Measurements from ENCODE around the gene SOCS7. TPM values are rescaled to one million over a fixed set of nuclear protein-coding genes. Genes with fewer than 3 reads are reported as not detected.

The SOCS7 gene
- total and polyA plus RNA-seq, 4 experiments from 2014 or later: 0.11 to 24.7 (median 12.4) TPM

GRCh38 chr17:38421171-38421841 lies 69.7 kb downstream of the SOCS7 start:
- intact Hi-C loops (cut with micrococcal nuclease): no loop called here
- Mint-ChIP-seq H3K4me1 (peaks cover 2 to 12% (median 6%) of the 10 kb centered on the region in 4 donors), H3K4me3 (no peak overlapping the region), H3K27me3 (peaks cover 42 to 58% of the 10 kb centered on the region in 2 donors), H3K27ac (no peak overlapping the region), H3K9me3 (no peaks in the 10 kb centered on the region), H3K36me3 (no peaks in the 10 kb centered on the region)
- Histone ChIP-seq H3K27ac (ENCODE audit: low read depth, low read length) (no peak overlapping the region), H3K4me3 (ENCODE audit: low read length in 2 of 2) (no peak overlapping the region), H3K4me1 (ENCODE audit: insufficient read depth, low read length) (peaks cover 4% of the 10 kb centered on the region), H3K36me3 (ENCODE audit: insufficient read depth, low read length) (no peaks in the 10 kb centered on the region), H3K9me3 (ENCODE audit: control insufficient read depth in 1 of 2, low read length in 2 of 2) (no peaks in the 10 kb centered on the region), H3K27me3 (ENCODE audit: insufficient read depth, low read length) (peaks cover 22% of the 10 kb centered on the region)
- no peak for DNase-seq
- POLR2A ChIA-PET (ENCODE audit: partially characterized antibody): no interaction called here
- CTCF ChIA-PET (ENCODE audit: partially characterized antibody): interaction anchor here (1.3 to 2.9 kb wide), 3 partner anchors 62 to 72 kb away, joined by 3 to 17 read pairs (median 4); partner anchors contain the start of gene SOCS7

- H3K4me3 Mint-ChIP-seq: no peak overlapping the region
- Histone ChIP-seq H3K4me1 (ENCODE audit: insufficient read depth, low read length) (peaks cover 5% of the 10 kb centered on the region), H3K27me3 (ENCODE audit: insufficient read depth, low read length) (peaks cover 22% of the 10 kb centered on the region), H3K27ac (ENCODE audit: low read depth, low read length) (no peak overlapping the region), H3K4me3 (ENCODE audit: low read length in 2 of 2) (no peak overlapping the region), H3K36me3 (ENCODE audit: insufficient read depth, low read length) (no peaks in the 10 kb centered on the region), H3K9me3 (ENCODE audit: control insufficient read depth in 1 of 2, low read length in 2 of 2) (no peaks in the 10 kb centered on the region)
- intact Hi-C loops (cut with micrococcal nuclease): no loop called here
- H3K4me1 Mint-ChIP-seq: peaks cover 2 to 12% (median 6%) of the 10 kb centered on the region in 4 donors
- no peaks in the 10 kb centered on the region for H3K36me3 Mint-ChIP-seq
- CTCF ChIA-PET (ENCODE audit: partially characterized antibody): interaction anchor here (1.3 to 2.9 kb wide), 3 partner anchors 63 to 73 kb away, joined by 3 to 17 read pairs (median 4); partner anchors contain the start of gene SOCS7
- peaks cover 36 to 51% of the 10 kb centered on the region in 2 donors for H3K27me3 Mint-ChIP-seq
- DNase-seq: no peak
- H3K9me3 Mint-ChIP-seq: no peaks in the 10 kb centered on the region
- POLR2A ChIA-PET (ENCODE audit: partially characterized antibody): no interaction called here
- H3K27ac Mint-ChIP-seq: no peak overlapping the region
Observed at GRCh38 chr17:38421871-38422827, 70.5 kb downstream of the SOCS7 start.

GRCh38 chr17:38424297-38424972 lies 72.8 kb downstream of the SOCS7 start:
- Histone ChIP-seq H3K4me3 (ENCODE audit: low read length in 2 of 2) (no peak overlapping the region), H3K4me1 (ENCODE audit: insufficient read depth, low read length) (peaks cover 10% of the 10 kb centered on the region), H3K36me3 (ENCODE audit: insufficient read depth, low read length) (no peaks in the 10 kb centered on the region), H3K27me3 (ENCODE audit: insufficient read depth, low read length) (peaks cover 15% of the 10 kb centered on the region), H3K27ac (ENCODE audit: low read depth, low read length) (no peak overlapping the region), H3K9me3 (ENCODE audit: control insufficient read depth in 1 of 2, low read length in 2 of 2) (no peaks in the 10 kb centered on the region)
- intact Hi-C loops (cut with micrococcal nuclease): no loop called here
- CTCF ChIA-PET (ENCODE audit: partially characterized antibody): interaction anchor here (0.8 to 2.9 kb wide), 10 partner anchors 11 to 84 kb away, joined by 3 to 17 read pairs (median 3); no protein-coding TSS in a partner anchor
- Mint-ChIP-seq H3K9me3 (no peaks in the 10 kb centered on the region), H3K27ac (peak overlapping the region in 1 of 7 donors; percentile 64), H3K4me3 (no peak overlapping the region), H3K4me1 (peaks cover 4 to 12% (median 10%) of the 10 kb centered on the region in 4 donors), H3K27me3 (peaks cover 25 to 43% of the 10 kb centered on the region in 2 donors), H3K36me3 (no peaks in the 10 kb centered on the region)
- DNase-seq: no peak
- POLR2A ChIA-PET (ENCODE audit: partially characterized antibody): no interaction called here

- H3K4me1 Mint-ChIP-seq: peaks cover 4 to 12% (median 7%) of the 10 kb centered on the region in 4 donors
- no peak overlapping the region for H3K27ac Mint-ChIP-seq
- H3K36me3 ChIP-seq (ENCODE audit: insufficient read depth, low read length): no peaks in the 10 kb centered on the region
- POLR2A ChIA-PET (ENCODE audit: partially characterized antibody): no interaction called here
- no peaks in the 10 kb centered on the region for H3K36me3 Mint-ChIP-seq
- DNase-seq: no peak
- peaks cover 10% of the 10 kb centered on the region for H3K4me1 ChIP-seq (ENCODE audit: insufficient read depth, low read length)
- H3K9me3 Mint-ChIP-seq: no peaks in the 10 kb centered on the region
- H3K4me3 Mint-ChIP-seq: no peak overlapping the region
- intact Hi-C loops (cut with micrococcal nuclease): no loop called here
- no peak overlapping the region for H3K4me3 ChIP-seq (ENCODE audit: low read length in 2 of 2)
- peaks cover 15% of the 10 kb centered on the region for H3K27me3 ChIP-seq (ENCODE audit: insufficient read depth, low read length)
- H3K27me3 Mint-ChIP-seq: peaks cover 25 to 37% of the 10 kb centered on the region in 2 donors
- H3K27ac ChIP-seq (ENCODE audit: low read depth, low read length): no peak overlapping the region
- CTCF ChIA-PET (ENCODE audit: partially characterized antibody): interaction anchor here (1.5 to 2.4 kb wide), 2 partner anchors 11 to 60 kb away, joined by 3 to 15 read pairs; no protein-coding TSS in a partner anchor
- no peaks in the 10 kb centered on the region for H3K9me3 ChIP-seq (ENCODE audit: control insufficient read depth in 1 of 2, low read length in 2 of 2)
Observed at GRCh38 chr17:38425031-38425430, 73.4 kb downstream of the SOCS7 start.

- Mint-ChIP-seq H3K27ac (no peak overlapping the region), H3K9me3 (no peaks in the 10 kb centered on the region), H3K27me3 (peaks cover 25 to 36% of the 10 kb centered on the region in 2 donors), H3K4me1 (peaks cover 4 to 12% (median 7%) of the 10 kb centered on the region in 4 donors), H3K4me3 (peak overlapping the region in 2 of 8 donors; percentile 30 to 68), H3K36me3 (no peaks in the 10 kb centered on the region)
- peaks cover 10% of the 10 kb centered on the region for H3K27me3 ChIP-seq (ENCODE audit: insufficient read depth, low read length)
- ChIA-PET CTCF (ENCODE audit: partially characterized antibody) (interaction anchor here (1.5 kb wide), 1 partner anchor 60 kb away, joined by 3 read pairs; no protein-coding TSS in a partner anchor), POLR2A (ENCODE audit: partially characterized antibody) (no interaction called here)
- no peak for DNase-seq
- H3K36me3 ChIP-seq (ENCODE audit: insufficient read depth, low read length): no peaks in the 10 kb centered on the region
- no peaks in the 10 kb centered on the region for H3K9me3 ChIP-seq (ENCODE audit: control insufficient read depth in 1 of 2, low read length in 2 of 2)
- H3K4me3 ChIP-seq (ENCODE audit: low read length in 2 of 2): no peak overlapping the region
- H3K4me1 ChIP-seq (ENCODE audit: insufficient read depth, low read length): peaks cover 10% of the 10 kb centered on the region
- intact Hi-C loops (cut with micrococcal nuclease): no loop called here
- H3K27ac ChIP-seq (ENCODE audit: low read depth, low read length): no peak overlapping the region
Observed at GRCh38 chr17:38425744-38426143, 74.1 kb downstream of the SOCS7 start.

- Mint-ChIP-seq H3K4me1 (peaks cover 4 to 12% (median 7%) of the 10 kb centered on the region in 4 donors), H3K27me3 (peaks cover 22 to 30% of the 10 kb centered on the region in 2 donors), H3K36me3 (no peaks in the 10 kb centered on the region), H3K27ac (no peak overlapping the region), H3K9me3 (no peaks in the 10 kb centered on the region), H3K4me3 (no peak overlapping the region)
- H3K27ac ChIP-seq (ENCODE audit: low read depth, low read length): no peak overlapping the region
- no peak overlapping the region for H3K4me3 ChIP-seq (ENCODE audit: low read length in 2 of 2)
- no peak for DNase-seq
- no peaks in the 10 kb centered on the region for H3K36me3 ChIP-seq (ENCODE audit: insufficient read depth, low read length)
- peaks cover 9% of the 10 kb centered on the region for H3K27me3 ChIP-seq (ENCODE audit: insufficient read depth, low read length)
- peaks cover 10% of the 10 kb centered on the region for H3K4me1 ChIP-seq (ENCODE audit: insufficient read depth, low read length)
- ChIA-PET CTCF (ENCODE audit: partially characterized antibody) (interaction anchor here (1.1 to 1.5 kb wide), 2 partner anchors 12 to 76 kb away, joined by 3 read pairs; no protein-coding TSS in a partner anchor), POLR2A (ENCODE audit: partially characterized antibody) (no interaction called here)
- intact Hi-C loops (cut with micrococcal nuclease): no loop called here
- H3K9me3 ChIP-seq (ENCODE audit: control insufficient read depth in 1 of 2, low read length in 2 of 2): no peaks in the 10 kb centered on the region
Observed at GRCh38 chr17:38426441-38426840, 74.8 kb downstream of the SOCS7 start.
